ENCODE measurements around the gene YTHDC1. TPM values are rescaled to one million over a fixed set of nuclear protein-coding genes. Genes with fewer than 3 reads are reported as not detected.
A peak's percentile ranks its signal among the peaks of the same experiment; 100 is the strongest.

YTHDC1 gene
- total and polyA plus RNA-seq, 8 donors = 55.0 to 228 (median 181) TPM

GRCh38 chr4:68277627-68278026 is 72.3 kb downstream of the YTHDC1 start:
- H3K4me1 ChIP-seq = no peaks in the 10 kb centered on the region
- DNase-seq (no peak), ATAC-seq (no peak)
- H3K4me3 ChIP-seq = no peak overlapping the region
- TF ChIP-seq CTCF (IDR thresholded peaks at IDR 0.05) = no peak
- no peaks in the 10 kb centered on the region for H3K27me3 ChIP-seq
- H3K36me3 ChIP-seq = no peaks in the 10 kb centered on the region
- intact Hi-C loops (cut with DNase I) = no loop called here
- H3K9me3 ChIP-seq = no peaks in the 10 kb centered on the region
- H3K27ac ChIP-seq = no peak overlapping the region

- DNase-seq = no peak
- no peak for ATAC-seq
- H3K4me1 ChIP-seq = no peaks in the 10 kb centered on the region
- no peak for TF ChIP-seq CTCF (IDR thresholded peaks at IDR 0.05)
- no peak overlapping the region for H3K27ac ChIP-seq
- no peaks in the 10 kb centered on the region for H3K36me3 ChIP-seq
- H3K4me3 ChIP-seq = no peak overlapping the region
- no peaks in the 10 kb centered on the region for H3K27me3 ChIP-seq
- intact Hi-C loops (cut with DNase I) = loop anchor here in 1 of 2 donors (5.0 kb wide), 1 partner anchor 104 kb away; no protein-coding TSS in a partner anchor
- H3K9me3 ChIP-seq = no peaks in the 10 kb centered on the region
These were observed 77.0 kb downstream of the YTHDC1 start for GRCh38 chr4:68272860-68273259.

- intact Hi-C loops (cut with DNase I) = loop anchor here in 1 of 2 donors (5.0 kb wide), 1 partner anchor 105 kb away; no protein-coding TSS in a partner anchor
- Histone ChIP-seq H3K4me1 (no peaks in the 10 kb centered on the region), H3K36me3 (no peaks in the 10 kb centered on the region), H3K9me3 (no peaks in the 10 kb centered on the region), H3K27me3 (no peaks in the 10 kb centered on the region), H3K27ac (no peak overlapping the region), H3K4me3 (no peak overlapping the region)
- ATAC-seq (no peak), DNase-seq (no peak)
- TF ChIP-seq CTCF (IDR thresholded peaks at IDR 0.05) = no peak
These were observed 77.5 kb downstream of the YTHDC1 start for GRCh38 chr4:68272380-68272779.

GRCh38 chr4:68271851-68272357 is 78.0 kb downstream of the YTHDC1 start:
- H3K27ac ChIP-seq = no peak overlapping the region
- no peaks in the 10 kb centered on the region for H3K9me3 ChIP-seq
- no peaks in the 10 kb centered on the region for H3K36me3 ChIP-seq
- peak in 2 of 4 donors; percentile 50 to 64 for DNase-seq
- H3K27me3 ChIP-seq = no peaks in the 10 kb centered on the region
- no peak overlapping the region for H3K4me3 ChIP-seq
- peak; percentile 93 for ATAC-seq
- intact Hi-C loops (cut with DNase I) = loop anchor here in 1 of 2 donors (5.0 kb wide), 1 partner anchor 105 kb away; no protein-coding TSS in a partner anchor
- no peaks in the 10 kb centered on the region for H3K4me1 ChIP-seq
- peak; percentile 65 to 76 for TF ChIP-seq CTCF (IDR thresholded peaks at IDR 0.05)

- Histone ChIP-seq H3K27me3 (no peaks in the 10 kb centered on the region), H3K4me1 (no peaks in the 10 kb centered on the region), H3K9me3 (no peaks in the 10 kb centered on the region), H3K27ac (no peak overlapping the region), H3K4me3 (no peak overlapping the region), H3K36me3 (no peaks in the 10 kb centered on the region)
- DNase-seq (no peak), ATAC-seq (no peak)
- intact Hi-C loops (cut with DNase I) = no loop called here
- no peak for TF ChIP-seq CTCF (IDR thresholded peaks at IDR 0.05)
These were observed 82.4 kb downstream of the YTHDC1 start for GRCh38 chr4:68267433-68267944.
